Activated naive CD8-positive, alpha-beta T cell (primary cell): ENCODE data around the gene CREBBP.

ENCODE experiments used
- H3K27ac Mint-ChIP-seq: one replicate; pipeline ENCODE4 v1.8.0; 2021; ENCODE audit warnings: mixed read lengths
- H3K27me3 Mint-ChIP-seq: one replicate; pipeline ENCODE4 v1.8.0; 2021; ENCODE audit warnings: mixed read lengths
- H3K36me3 Mint-ChIP-seq: one replicate; pipeline ENCODE4 v1.8.0; 2021; ENCODE audit warnings: mixed read lengths
- H3K4me1 Mint-ChIP-seq: one replicate; pipeline ENCODE4 v1.8.0; 2021; ENCODE audit warnings: low read depth, mixed read lengths
- H3K4me3 Mint-ChIP-seq: one replicate; pipeline ENCODE4 v1.8.0; 2021; ENCODE audit warnings: mild to moderate bottlenecking, mixed read lengths
- H3K9me3 Mint-ChIP-seq: one replicate; pipeline ENCODE4 v1.8.0; 2021; ENCODE audit warnings: low read depth, mixed read lengths

The CREBBP gene

GRCh38 chr16:3687792-3688191 is 192.7 kb downstream of the CREBBP start:
- no peaks in the 10 kb centered on the region for H3K27me3 Mint-ChIP-seq
- H3K36me3 Mint-ChIP-seq, result peaks cover 10% of the 10 kb centered on the region
- no peaks in the 10 kb centered on the region for H3K9me3 Mint-ChIP-seq
- H3K27ac Mint-ChIP-seq, result no peak overlapping the region
- no peak overlapping the region for H3K4me3 Mint-ChIP-seq
- peaks cover 7% of the 10 kb centered on the region for H3K4me1 Mint-ChIP-seq

GRCh38 chr16:3687021-3687420 is 193.5 kb downstream of the CREBBP start:
- H3K36me3 Mint-ChIP-seq, result peaks cover 11% of the 10 kb centered on the region
- no peaks in the 10 kb centered on the region for H3K27me3 Mint-ChIP-seq
- no peak overlapping the region for H3K4me3 Mint-ChIP-seq
- H3K4me1 Mint-ChIP-seq, result peaks cover 7% of the 10 kb centered on the region
- no peaks in the 10 kb centered on the region for H3K9me3 Mint-ChIP-seq
- H3K27ac Mint-ChIP-seq, result no peak overlapping the region

- Mint-ChIP-seq H3K4me3 (no peak overlapping the region), H3K27me3 (no peaks in the 10 kb centered on the region), H3K27ac (no peak overlapping the region), H3K4me1 (no peaks in the 10 kb centered on the region), H3K36me3 (peaks cover 6% of the 10 kb centered on the region), H3K9me3 (no peaks in the 10 kb centered on the region)
Measured at GRCh38 chr16:3681206-3681605, 199.3 kb downstream of the CREBBP start.

GRCh38 chr16:3677994-3678393 is 202.5 kb downstream of the CREBBP start:
- H3K27me3 Mint-ChIP-seq, result no peaks in the 10 kb centered on the region
- no peak overlapping the region for H3K27ac Mint-ChIP-seq
- peaks cover 5% of the 10 kb centered on the region for H3K36me3 Mint-ChIP-seq
- H3K4me3 Mint-ChIP-seq, result no peak overlapping the region
- no peaks in the 10 kb centered on the region for H3K9me3 Mint-ChIP-seq
- no peaks in the 10 kb centered on the region for H3K4me1 Mint-ChIP-seq

- no peaks in the 10 kb centered on the region for H3K36me3 Mint-ChIP-seq
- H3K4me1 Mint-ChIP-seq, result no peaks in the 10 kb centered on the region
Measured at GRCh38 chr16:3675601-3676130, 204.8 kb downstream of the CREBBP start.

More at GRCh38 chr16:3675601-3676130, 204.8 kb downstream of the CREBBP start:
- H3K27me3 Mint-ChIP-seq, result no peaks in the 10 kb centered on the region
- no peak overlapping the region for H3K27ac Mint-ChIP-seq
- no peaks in the 10 kb centered on the region for H3K9me3 Mint-ChIP-seq
- no peak overlapping the region for H3K4me3 Mint-ChIP-seq
